AG10803 (cell line): Measurements from ENCODE around the gene GNAO1.

Experiments used
- DNase-seq: peaks from one replicate; pipeline ENCODE4 v3.0.0; 2010; ENCODE audit warnings: low read depth
- H3K4me3 ChIP-seq: 2 replicates; pipeline ENCODE4 v1.5.1; 2011; ENCODE audit warnings: mild to moderate bottlenecking, low read length, control low read depth
- TF ChIP-seq, protein P1 (sequence below): conservative IDR thresholded peaks from 2 replicates; pipeline ENCODE4 v1.5.1; 2011; ENCODE audit warnings: mild to moderate bottlenecking, low read length, control low read depth, inconsistent platforms

The GNAO1 gene

DNA sequence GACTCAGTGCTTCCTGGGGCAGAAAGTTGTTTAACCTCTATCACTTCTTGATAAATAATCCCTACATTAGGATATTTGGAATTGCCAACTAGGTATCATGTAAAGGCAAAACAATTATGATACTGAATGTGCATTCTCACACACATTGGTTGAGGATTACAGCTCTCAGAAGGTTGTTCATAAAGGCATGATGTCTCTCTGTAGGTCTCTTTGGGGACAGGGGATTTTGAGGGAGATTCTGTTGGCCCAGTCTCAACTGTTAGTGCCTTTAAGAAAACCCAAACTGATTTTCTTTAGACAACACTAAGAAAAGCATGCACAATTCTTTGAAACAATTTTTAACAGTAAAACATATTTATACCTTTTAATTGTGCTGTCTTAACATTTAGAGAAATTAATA lies 56.5 kb downstream of the GNAO1 start:
- TF ChIP-seq, protein P1, sequence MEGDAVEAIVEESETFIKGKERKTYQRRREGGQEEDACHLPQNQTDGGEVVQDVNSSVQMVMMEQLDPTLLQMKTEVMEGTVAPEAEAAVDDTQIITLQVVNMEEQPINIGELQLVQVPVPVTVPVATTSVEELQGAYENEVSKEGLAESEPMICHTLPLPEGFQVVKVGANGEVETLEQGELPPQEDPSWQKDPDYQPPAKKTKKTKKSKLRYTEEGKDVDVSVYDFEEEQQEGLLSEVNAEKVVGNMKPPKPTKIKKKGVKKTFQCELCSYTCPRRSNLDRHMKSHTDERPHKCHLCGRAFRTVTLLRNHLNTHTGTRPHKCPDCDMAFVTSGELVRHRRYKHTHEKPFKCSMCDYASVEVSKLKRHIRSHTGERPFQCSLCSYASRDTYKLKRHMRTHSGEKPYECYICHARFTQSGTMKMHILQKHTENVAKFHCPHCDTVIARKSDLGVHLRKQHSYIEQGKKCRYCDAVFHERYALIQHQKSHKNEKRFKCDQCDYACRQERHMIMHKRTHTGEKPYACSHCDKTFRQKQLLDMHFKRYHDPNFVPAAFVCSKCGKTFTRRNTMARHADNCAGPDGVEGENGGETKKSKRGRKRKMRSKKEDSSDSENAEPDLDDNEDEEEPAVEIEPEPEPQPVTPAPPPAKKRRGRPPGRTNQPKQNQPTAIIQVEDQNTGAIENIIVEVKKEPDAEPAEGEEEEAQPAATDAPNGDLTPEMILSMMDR: no peak
- DNase-seq: no peak
- no peak overlapping the region for H3K4me3 ChIP-seq

DNA sequence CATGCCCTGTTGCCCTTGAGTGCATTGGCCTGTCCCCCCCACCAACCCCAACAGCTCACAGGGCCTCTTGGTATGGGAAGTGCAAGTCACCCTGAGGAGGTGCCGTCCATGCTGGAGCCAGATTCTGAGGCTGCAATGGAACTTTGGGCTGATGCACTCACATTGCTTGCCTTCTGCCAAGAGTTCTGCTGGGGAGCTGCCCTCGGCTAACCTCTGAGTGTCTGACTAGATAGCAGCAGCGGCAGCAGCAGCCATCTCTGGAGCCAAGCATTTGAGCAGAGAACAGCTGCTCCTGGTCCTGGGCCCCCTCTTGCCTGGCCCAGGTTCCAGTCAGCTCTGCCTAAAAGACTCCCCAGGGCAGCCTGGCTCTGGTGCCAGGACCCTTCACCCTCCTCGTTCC lies 61.5 kb downstream of the GNAO1 start:
- TF ChIP-seq, protein P1: no peak
- DNase-seq: no peak

DNA sequence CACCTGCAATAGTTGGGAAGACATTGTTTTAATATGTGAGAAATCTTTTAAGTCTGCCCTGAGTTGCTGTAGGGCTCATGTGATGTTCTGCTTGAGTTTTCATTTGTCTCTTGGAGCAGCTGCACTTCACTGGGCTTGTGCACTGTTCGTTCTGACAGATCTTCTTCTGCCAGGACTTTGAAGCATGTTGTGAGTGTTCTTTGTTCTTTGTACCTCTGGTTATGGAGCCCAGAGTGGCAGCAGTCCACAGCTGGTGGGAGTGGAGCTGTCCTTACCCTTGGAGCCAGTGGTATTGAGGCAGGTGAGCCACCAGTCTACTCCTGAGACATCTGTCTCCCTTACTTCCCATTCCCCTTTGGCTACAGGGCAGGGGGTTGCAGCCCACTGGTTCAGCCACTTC lies 64.6 kb downstream of the GNAO1 start:
- TF ChIP-seq, protein P1: no peak
- DNase-seq: no peak
- H3K4me3 ChIP-seq: no peak overlapping the region

More for the DNA sequence above, 61.5 kb downstream of the GNAO1 start:
- no peak overlapping the region for H3K4me3 ChIP-seq

DNA sequence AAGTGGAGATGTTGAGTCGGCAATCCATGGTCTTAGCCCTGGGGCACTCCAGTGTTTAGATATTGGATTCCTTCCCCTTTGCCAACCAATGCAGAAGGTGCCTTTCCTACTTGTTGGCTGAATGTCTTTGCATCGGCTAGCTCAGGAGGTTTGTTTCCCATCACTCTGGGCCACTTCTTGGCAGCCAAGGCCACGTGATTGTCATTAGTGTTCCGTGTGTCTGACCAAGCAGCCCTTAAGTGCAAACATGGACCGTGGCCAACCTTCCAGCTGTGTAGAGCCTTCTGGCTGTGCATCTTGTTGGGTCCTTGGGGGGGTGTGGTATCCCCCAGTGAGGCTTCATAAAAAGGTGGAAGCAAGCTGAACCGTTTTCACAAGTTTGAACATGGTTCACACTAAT lies 66.0 kb downstream of the GNAO1 start:
- TF ChIP-seq, protein P1: no peak
- no peak overlapping the region for H3K4me3 ChIP-seq
- DNase-seq: no peak

DNA sequence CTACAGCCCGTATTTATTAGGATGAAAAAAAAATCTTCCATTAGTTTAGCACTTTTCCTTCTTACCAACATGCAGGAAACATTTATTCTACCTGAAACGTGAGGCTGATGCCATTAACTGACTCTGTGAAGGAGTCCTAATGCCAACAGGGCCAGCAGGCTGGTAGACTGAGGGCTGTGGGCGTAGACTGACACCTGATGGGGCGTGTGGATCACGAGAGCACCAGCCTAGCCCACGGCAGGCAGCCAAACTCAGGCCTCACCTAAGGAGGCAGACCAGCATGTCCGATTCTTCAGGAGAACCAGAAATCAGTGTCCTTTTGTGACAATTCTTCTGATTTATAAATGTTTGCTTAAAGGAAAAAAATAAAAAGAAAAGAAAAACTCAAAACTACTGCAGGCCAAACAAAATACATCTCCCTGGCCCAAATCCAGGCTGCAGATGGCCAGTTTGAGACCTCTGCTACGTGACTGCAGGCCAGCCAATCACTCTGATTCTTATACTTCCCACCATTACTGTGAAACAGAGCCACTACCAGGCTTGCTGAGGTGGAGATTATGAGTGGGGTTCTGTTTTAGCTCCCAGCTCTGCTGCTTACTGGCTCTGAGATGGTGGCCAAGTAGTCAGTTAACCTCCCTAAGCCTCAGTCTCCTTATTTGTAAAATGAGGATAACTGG lies 66.5 kb downstream of the GNAO1 start:
- no peak for DNase-seq
- TF ChIP-seq, protein P1: no peak
- no peak overlapping the region for H3K4me3 ChIP-seq

DNA sequence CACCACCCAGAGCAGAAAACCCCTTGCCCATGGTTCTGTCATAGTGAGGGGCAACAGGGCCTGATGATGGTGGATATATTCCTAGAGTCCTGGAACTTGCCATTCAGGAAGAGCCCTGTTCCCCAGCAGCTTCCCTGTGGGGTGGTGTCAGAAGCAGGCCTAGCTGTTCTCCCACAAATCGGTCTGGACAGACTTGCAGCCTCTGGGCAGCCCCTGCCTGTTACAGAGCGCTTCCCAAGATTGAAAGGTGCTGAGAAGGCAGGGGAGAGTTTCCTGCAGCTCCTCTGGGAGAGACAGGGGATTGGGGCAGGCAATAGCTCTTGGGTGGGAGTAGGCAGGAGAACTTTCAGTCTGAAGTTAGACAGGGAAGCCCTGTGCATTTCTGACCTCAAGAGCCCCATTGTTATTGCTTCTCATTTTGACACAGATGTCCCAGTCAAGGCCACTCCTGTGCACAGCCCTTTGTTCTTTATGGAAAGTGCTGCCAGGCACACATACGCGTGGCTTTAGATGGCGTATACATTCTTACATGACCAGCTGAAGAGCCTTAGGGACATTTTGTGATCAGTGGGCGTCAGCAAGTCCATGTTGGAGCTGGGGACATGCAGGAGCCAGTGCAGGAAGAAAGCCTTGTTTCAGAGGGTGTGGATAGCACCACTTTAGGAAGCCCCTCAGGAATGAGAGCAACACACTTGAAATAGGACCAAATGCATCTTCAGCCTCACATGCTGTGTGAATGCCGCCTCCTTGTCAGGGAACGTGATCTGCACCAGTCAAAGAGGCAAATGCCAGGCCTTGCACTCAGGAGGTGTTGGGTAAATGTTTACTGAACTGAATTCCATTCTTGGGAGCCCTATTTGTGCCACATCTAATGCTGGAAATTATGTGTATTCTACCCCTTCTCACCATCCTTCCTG lies 67.5 kb downstream of the GNAO1 start:
- TF ChIP-seq, protein P1: no peak
- no peak for DNase-seq
- no peak overlapping the region for H3K4me3 ChIP-seq

DNA sequence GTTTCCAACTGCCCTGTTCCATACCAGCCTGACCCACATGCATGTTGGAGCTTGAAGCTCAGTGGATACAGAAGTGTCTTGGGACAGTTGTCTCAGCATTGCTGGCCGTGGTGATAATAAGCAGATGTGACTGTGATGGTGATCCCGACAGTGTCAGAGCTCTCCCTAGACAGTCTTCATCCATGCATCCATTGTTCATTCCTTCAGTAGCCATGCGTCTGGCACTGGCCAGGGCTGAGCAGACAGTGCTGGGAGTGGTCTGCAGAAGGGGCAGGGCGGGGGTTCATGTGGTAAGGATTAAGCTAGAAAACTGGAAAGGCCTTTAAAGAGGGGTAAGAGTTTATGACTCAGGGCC lies 68.1 kb downstream of the GNAO1 start:
- no peak for DNase-seq
- no peak overlapping the region for H3K4me3 ChIP-seq
- TF ChIP-seq, protein P1: no peak
